K562 (cell line): ENCODE measurements around the gene CALCOCO2. TPM values are rescaled to one million over a fixed set of nuclear protein-coding genes. Genes with fewer than 3 reads are reported as not detected.
A peak's percentile ranks its signal among the peaks of the same experiment; 100 is the strongest.

ENCODE experiments used
- ARID2 ChIP-seq: fragments of 450-650 bp; IDR thresholded peaks from 2 replicates; pipeline ENCODE4 v1.6.1; 2017; ENCODE audit warnings: antibody characterized with exemption, mild to moderate bottlenecking
- L3MBTL2 ChIP-seq: fragments of 450-650 bp; IDR thresholded peaks from 2 replicates; pipeline ENCODE4 v1.6.1; 2016; ENCODE audit warnings: mild to moderate bottlenecking, moderate library complexity
- MAFK ChIP-seq: IDR thresholded peaks from 2 replicates; pipeline ENCODE4 v1.6.1; 2011; ENCODE audit warnings: low read length, improper control_type of control experiment
- PHF8 ChIP-seq: fragments of 200-600 bp; sonication (generic); IDR thresholded peaks from 2 replicates; pipeline ENCODE4 v1.6.1; 2012; ENCODE audit warnings: mixed run types, mild to moderate bottlenecking, inconsistent platforms, low read length, moderate library complexity, borderline replicate concordance
- RAD21 ChIP-seq, 2 experiments: fragments of 250-450 bp in 1 of 2; fragments of 450-650 bp in 1 of 2; sonication (Bioruptor Pico) in 1 of 2; formaldehyde crosslinking in 1 of 2; IDR thresholded peaks in 1 of 2; conservative IDR thresholded peaks in 1 of 2; 2 replicates each; pipeline versions ENCODE4 v1.4.0 to v1.8.0; 2020 to 2022; ENCODE audit warnings: mild to moderate bottlenecking in 2 of 2, moderate library complexity in 1 of 2
- RBM34 ChIP-seq: fragments of 200-400 bp; formaldehyde crosslinking; IDR thresholded peaks from 2 replicates; pipeline ENCODE4 v1.6.1; 2018; ENCODE audit warnings: low read length, borderline replicate concordance; ENCODE audit not compliant: insufficient read depth
- SMC3 ChIP-seq: conservative IDR thresholded peaks from 2 replicates; pipeline ENCODE4 v1.6.1; 2011; ENCODE audit warnings: low read depth, low read length, improper control_type of control experiment; ENCODE audit not compliant: insufficient read depth
- U2AF1 ChIP-seq: fragments of 200-400 bp; formaldehyde crosslinking; optimal IDR thresholded peaks from 2 replicates; pipeline ENCODE3; 2017; ENCODE audit warnings: mild to moderate bottlenecking, low read depth, low read length, moderate library complexity
- polyA plus RNA-seq, 8 experiments: library from polyadenylated mRNA; depleted of rRNA in 4 of 8; stranded (reverse) in 5 of 8; unstranded in 3 of 8; fragments of >200 nt; fragmentation: Nextera tagmentation in 2 of 8; fragmentation: Illumina TruSeq in 1 of 8; extraction: Ambion mirVana in 2 of 8; extraction: Trizol in 1 of 8; gene quantifications; 2 replicates each; pipeline versions ENCODE4 v1.2.1 to v1.2.3, GENCODE V29; 2011 to 2014; ENCODE audit warnings: inconsistent platforms in 1 of 8, missing spikeins in 1 of 8
- total RNA-seq, 7 experiments: library from RNA; depleted of rRNA in 6 of 7; stranded (reverse); fragments of >200 nt in 6 of 7; fragmentation: Illumina TruSeq in 2 of 7; extraction: Trizol in 2 of 7; gene quantifications; 2 replicates each; pipeline versions ENCODE4 v1.2.1 to v1.2.3, GENCODE V29; 2011 to 2021; ENCODE audit warnings: low replicate concordance in 1 of 7
- TF ChIP-seq, protein P1 (sequence below): sonication (generic); formaldehyde crosslinking; IDR thresholded peaks from 2 replicates; pipeline ENCODE4 v1.8.0; 2022; ENCODE audit warnings: mild to moderate bottlenecking, low read depth, missing genetic modification reagents
- TF ChIP-seq, protein P2 (sequence below), 3 experiments: IDR thresholded peaks in 2 of 3; conservative IDR thresholded peaks in 1 of 3; 2 replicates each; pipeline ENCODE4 v1.5.1; 2011 to 2012; ENCODE audit warnings: low read length in 3 of 3, mild to moderate bottlenecking in 3 of 3, control low read depth in 2 of 3, improper control_type of control experiment in 1 of 3, inconsistent platforms in 1 of 3, low read depth in 1 of 3, mixed read lengths in 1 of 3, moderate library complexity in 1 of 3; ENCODE audit not compliant: insufficient read depth in 2 of 3
- TF ChIP-seq, protein P3 (sequence below), 2 experiments: fragments of 450-650 bp; formaldehyde crosslinking in 1 of 2; IDR thresholded peaks; 2 replicates each; pipeline versions ENCODE4 v1.4.0 to v1.6.1; 2014 to 2020; ENCODE audit warnings: mild to moderate bottlenecking in 2 of 2, borderline replicate concordance in 1 of 2, low read depth in 1 of 2
- TF ChIP-seq, protein P4 (sequence below), 2 experiments: IDR thresholded peaks; 2 replicates each; pipeline ENCODE4 v1.6.1; 2011; ENCODE audit warnings: borderline replicate concordance in 1 of 2, control low read depth in 1 of 2, low read depth in 1 of 2, low read length in 1 of 2, mild to moderate bottlenecking in 1 of 2, mixed read lengths in 1 of 2, moderate library complexity in 1 of 2; ENCODE audit not compliant: insufficient read depth in 1 of 2, insufficient read length in 1 of 2, poor library complexity in 1 of 2, severe bottlenecking in 1 of 2; ENCODE audit errors: extremely low read depth in 1 of 2

Gene CALCOCO2
- total and polyA plus RNA-seq, 9 of the 15 experiments (the other 6 are each of a cell fraction or from before 2014, with no cell fraction given), result 24.1 to 87.3 (median 67.5) TPM

DNA sequence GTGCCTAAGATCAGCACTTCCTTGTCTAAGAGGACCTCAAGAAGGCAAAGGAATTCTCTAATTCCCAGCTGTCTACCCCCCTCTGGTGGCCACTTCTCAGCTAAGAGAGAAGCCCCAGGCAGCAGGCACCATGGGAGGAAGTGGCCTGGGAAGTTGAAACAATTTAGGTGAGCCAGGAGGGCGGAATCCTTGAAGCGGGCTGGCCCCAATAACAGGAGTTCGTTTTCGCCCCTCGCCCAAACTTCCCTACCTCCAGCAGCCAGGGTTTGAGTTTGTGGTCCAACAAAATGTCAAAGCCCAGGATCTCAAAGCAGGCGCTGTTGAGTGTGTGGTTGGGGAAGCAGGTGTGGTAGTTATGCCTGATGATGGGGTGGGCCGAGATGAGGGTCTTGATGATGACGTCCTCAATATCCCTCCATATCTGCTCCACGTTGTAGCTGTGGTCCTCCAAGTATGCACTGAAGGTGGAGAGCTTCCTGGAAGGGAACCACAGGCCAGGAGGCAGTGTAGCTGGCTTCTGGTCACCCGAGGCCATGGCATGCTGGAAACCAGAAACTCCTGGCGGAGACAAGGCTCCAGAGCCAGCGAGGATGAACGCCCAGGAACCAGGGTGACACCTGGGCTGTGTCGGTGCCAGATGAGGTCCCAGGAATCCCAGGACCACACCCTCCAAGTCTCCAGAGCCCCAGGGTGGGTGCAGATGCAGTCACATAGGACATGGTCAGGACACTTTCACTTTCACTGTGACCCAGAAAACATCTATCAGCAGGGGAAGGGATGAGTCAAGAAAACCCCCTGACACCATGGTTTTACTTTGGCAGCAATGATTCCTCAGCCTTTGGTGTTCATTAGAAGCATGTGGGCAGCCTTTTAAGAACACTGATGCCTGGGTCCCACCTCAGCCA, 39.5 kb upstream of the CALCOCO2 start (continued):
- TF ChIP-seq, protein P1, sequence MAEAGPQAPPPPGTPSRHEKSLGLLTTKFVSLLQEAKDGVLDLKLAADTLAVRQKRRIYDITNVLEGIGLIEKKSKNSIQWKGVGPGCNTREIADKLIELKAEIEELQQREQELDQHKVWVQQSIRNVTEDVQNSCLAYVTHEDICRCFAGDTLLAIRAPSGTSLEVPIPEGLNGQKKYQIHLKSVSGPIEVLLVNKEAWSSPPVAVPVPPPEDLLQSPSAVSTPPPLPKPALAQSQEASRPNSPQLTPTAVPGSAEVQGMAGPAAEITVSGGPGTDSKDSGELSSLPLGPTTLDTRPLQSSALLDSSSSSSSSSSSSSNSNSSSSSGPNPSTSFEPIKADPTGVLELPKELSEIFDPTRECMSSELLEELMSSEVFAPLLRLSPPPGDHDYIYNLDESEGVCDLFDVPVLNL (CRISPR knock-in tag), result 0 out of 2 replicates have a peak, but pooled peaks have one; percentile 34
- no peak for TF ChIP-seq RBM34
- TF ChIP-seq ARID2, result peak; percentile 64; the same call in 1 of the 2 replicates
- TF ChIP-seq SMC3, result peak; percentile 96
- TF ChIP-seq MAFK, result no peak
- TF ChIP-seq, protein P2, sequence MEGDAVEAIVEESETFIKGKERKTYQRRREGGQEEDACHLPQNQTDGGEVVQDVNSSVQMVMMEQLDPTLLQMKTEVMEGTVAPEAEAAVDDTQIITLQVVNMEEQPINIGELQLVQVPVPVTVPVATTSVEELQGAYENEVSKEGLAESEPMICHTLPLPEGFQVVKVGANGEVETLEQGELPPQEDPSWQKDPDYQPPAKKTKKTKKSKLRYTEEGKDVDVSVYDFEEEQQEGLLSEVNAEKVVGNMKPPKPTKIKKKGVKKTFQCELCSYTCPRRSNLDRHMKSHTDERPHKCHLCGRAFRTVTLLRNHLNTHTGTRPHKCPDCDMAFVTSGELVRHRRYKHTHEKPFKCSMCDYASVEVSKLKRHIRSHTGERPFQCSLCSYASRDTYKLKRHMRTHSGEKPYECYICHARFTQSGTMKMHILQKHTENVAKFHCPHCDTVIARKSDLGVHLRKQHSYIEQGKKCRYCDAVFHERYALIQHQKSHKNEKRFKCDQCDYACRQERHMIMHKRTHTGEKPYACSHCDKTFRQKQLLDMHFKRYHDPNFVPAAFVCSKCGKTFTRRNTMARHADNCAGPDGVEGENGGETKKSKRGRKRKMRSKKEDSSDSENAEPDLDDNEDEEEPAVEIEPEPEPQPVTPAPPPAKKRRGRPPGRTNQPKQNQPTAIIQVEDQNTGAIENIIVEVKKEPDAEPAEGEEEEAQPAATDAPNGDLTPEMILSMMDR (IDR thresholded peaks at IDR 0.05 in 2 of 3, conservative IDR thresholded peaks at IDR 0.05 in 1 of 3; ENCODE audit: insufficient read depth in 2 of 3, low read depth in 1 of 3, low read length in 3 of 3), result peak; percentile 80 to 92 (median 87)
- TF ChIP-seq, protein P3, sequence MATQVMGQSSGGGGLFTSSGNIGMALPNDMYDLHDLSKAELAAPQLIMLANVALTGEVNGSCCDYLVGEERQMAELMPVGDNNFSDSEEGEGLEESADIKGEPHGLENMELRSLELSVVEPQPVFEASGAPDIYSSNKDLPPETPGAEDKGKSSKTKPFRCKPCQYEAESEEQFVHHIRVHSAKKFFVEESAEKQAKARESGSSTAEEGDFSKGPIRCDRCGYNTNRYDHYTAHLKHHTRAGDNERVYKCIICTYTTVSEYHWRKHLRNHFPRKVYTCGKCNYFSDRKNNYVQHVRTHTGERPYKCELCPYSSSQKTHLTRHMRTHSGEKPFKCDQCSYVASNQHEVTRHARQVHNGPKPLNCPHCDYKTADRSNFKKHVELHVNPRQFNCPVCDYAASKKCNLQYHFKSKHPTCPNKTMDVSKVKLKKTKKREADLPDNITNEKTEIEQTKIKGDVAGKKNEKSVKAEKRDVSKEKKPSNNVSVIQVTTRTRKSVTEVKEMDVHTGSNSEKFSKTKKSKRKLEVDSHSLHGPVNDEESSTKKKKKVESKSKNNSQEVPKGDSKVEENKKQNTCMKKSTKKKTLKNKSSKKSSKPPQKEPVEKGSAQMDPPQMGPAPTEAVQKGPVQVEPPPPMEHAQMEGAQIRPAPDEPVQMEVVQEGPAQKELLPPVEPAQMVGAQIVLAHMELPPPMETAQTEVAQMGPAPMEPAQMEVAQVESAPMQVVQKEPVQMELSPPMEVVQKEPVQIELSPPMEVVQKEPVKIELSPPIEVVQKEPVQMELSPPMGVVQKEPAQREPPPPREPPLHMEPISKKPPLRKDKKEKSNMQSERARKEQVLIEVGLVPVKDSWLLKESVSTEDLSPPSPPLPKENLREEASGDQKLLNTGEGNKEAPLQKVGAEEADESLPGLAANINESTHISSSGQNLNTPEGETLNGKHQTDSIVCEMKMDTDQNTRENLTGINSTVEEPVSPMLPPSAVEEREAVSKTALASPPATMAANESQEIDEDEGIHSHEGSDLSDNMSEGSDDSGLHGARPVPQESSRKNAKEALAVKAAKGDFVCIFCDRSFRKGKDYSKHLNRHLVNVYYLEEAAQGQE (IDR thresholded peaks at IDR 0.05; ENCODE audit: borderline replicate concordance), result peak; percentile 86
- TF ChIP-seq, protein P3 (CRISPR knock-in tag; IDR thresholded peaks at IDR 0.05; ENCODE audit: low read depth), result no peak
- TF ChIP-seq RAD21 (CRISPR knock-in tag; conservative IDR thresholded peaks at IDR 0.05 in 1 of 2, IDR thresholded peaks at IDR 0.05 in 1 of 2), result peak; percentile 84 to 91
- TF ChIP-seq L3MBTL2, result 0 out of 2 replicates have a peak, but pooled peaks have one; percentile 18
- no peak for TF ChIP-seq U2AF1
- TF ChIP-seq, protein P4, sequence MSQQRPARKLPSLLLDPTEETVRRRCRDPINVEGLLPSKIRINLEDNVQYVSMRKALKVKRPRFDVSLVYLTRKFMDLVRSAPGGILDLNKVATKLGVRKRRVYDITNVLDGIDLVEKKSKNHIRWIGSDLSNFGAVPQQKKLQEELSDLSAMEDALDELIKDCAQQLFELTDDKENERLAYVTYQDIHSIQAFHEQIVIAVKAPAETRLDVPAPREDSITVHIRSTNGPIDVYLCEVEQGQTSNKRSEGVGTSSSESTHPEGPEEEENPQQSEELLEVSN (IDR thresholded peaks at IDR 0.05; ENCODE audit: borderline replicate concordance in 1 of 2, extremely low read depth in 1 of 2, insufficient read depth in 1 of 2, insufficient read length in 1 of 2, low read depth in 1 of 2, low read length in 1 of 2, poor library complexity in 1 of 2, severe bottlenecking in 1 of 2), result no peak
- no peak for TF ChIP-seq PHF8
